Fibroblast of pulmonary artery (primary cell): ENCODE results near the gene GATA5.
"Not testable (repeated sequence)": the region's sequence is repeated elsewhere in the genome, so short reads cannot be mapped to it uniquely, and the experiment has no call there.

Experiments used
- DNase-seq: peaks from one replicate; pipeline ENCODE4 v3.0.0-alpha.2; 2010; ENCODE audit warnings: low read depth
- H3K4me3 ChIP-seq: replicated peaks from 2 replicates; pipeline ENCODE4 v1.5.1; 2011; ENCODE audit warnings: low read depth, mild to moderate bottlenecking, control low read depth, low read length, moderate library complexity
- TF ChIP-seq, protein P1 (sequence below): IDR thresholded peaks from 2 replicates; pipeline ENCODE4 v1.5.1; 2011; ENCODE audit warnings: mild to moderate bottlenecking, control low read depth, low read length, inconsistent platforms; ENCODE audit errors: missing control alignments

Gene GATA5

DNA sequence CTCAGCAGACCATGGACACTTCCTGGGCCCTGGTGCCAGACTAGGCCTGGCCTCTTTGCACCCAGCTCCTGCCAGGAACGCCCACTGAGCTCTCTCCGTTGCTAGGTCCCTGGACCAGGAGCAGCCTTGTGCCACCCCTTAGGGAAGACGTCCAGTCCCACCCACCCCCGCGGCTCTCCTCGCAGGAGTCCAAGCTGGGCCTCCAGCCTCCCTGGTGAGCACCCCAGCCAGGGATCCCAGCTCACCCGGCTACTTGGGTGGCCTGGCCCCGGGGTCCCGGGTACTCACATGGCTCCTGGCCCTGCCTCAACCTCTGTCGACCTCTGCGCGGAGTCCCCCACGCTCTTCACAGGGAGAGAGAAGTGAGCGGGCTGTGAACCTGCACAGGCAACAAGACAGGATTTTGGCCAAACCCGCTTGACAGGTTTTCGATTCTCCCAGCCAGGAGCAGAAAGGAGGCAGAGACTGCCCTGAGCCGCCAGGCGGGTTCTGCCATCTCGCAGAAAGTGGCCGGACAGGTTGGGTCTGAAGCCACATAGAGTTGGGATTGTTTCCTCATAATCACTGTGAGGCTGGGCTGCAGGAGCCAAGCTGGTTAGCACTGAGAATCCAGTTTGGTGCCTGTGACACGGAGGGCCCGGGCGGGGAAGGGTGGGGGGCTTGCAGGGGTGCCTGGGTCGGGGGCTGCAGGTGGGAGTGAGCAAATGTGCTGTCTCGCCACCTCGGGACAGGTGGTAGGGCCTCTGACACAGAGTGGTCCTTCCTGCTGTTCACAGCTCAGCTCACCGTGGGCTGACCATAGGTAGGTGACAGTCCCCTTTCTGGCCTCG, 48.4 kb downstream of the GATA5 start, which contains the start of gene RBBP8NL:
RBBP8NL (minus strand) TSS at position 368 of the 830 bp plus-strand sequence. CDS start 7,892 bp downstream, outside the sequence.
- TF ChIP-seq, protein P1, sequence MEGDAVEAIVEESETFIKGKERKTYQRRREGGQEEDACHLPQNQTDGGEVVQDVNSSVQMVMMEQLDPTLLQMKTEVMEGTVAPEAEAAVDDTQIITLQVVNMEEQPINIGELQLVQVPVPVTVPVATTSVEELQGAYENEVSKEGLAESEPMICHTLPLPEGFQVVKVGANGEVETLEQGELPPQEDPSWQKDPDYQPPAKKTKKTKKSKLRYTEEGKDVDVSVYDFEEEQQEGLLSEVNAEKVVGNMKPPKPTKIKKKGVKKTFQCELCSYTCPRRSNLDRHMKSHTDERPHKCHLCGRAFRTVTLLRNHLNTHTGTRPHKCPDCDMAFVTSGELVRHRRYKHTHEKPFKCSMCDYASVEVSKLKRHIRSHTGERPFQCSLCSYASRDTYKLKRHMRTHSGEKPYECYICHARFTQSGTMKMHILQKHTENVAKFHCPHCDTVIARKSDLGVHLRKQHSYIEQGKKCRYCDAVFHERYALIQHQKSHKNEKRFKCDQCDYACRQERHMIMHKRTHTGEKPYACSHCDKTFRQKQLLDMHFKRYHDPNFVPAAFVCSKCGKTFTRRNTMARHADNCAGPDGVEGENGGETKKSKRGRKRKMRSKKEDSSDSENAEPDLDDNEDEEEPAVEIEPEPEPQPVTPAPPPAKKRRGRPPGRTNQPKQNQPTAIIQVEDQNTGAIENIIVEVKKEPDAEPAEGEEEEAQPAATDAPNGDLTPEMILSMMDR, result no peak
- H3K4me3 ChIP-seq, result no peak within 1 kb of the TSS
- DNase-seq, result no peak

DNA sequence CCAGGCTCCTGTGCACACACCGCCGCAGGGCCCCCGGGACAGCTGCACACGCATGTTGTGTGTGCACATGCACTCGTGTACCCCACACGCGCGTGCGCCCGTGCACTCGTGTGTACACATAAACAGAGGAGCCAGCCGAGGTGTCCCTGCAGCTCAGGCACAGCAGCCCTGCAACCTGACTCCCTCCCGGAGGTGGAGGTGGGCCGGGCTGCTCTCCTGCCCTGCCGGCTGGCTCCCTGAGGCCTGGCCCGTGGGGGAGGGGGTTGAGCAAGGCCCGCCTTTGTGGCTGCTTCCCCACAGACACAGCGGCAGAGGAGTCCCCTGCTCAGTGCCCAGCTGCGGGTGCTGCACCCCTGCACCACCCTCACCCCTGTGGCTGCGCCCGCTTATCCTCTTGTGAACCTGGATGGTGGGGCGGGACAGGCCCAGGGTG, 49.1 kb downstream of the GATA5 start:
- no peak for DNase-seq
- no peak overlapping the region for H3K4me3 ChIP-seq
- TF ChIP-seq, protein P1, result no peak

DNA sequence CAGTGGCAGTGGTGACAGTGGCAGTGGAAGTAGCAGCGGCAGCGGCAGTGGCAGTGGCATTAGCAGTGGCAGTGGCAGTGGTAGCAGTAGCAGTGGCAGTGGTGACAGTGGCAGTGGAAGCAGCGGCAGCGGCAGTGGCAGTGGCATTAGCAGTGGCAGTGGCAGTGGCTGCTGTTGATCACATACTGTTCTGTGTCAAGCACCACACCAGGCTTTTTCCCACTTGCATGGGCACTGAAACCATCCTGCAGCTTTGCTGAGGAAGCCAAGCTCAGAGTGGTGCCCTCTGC, 49.8 kb downstream of the GATA5 start:
- DNase-seq, H3K4me3 ChIP-seq: not testable (repeated sequence)

DNA sequence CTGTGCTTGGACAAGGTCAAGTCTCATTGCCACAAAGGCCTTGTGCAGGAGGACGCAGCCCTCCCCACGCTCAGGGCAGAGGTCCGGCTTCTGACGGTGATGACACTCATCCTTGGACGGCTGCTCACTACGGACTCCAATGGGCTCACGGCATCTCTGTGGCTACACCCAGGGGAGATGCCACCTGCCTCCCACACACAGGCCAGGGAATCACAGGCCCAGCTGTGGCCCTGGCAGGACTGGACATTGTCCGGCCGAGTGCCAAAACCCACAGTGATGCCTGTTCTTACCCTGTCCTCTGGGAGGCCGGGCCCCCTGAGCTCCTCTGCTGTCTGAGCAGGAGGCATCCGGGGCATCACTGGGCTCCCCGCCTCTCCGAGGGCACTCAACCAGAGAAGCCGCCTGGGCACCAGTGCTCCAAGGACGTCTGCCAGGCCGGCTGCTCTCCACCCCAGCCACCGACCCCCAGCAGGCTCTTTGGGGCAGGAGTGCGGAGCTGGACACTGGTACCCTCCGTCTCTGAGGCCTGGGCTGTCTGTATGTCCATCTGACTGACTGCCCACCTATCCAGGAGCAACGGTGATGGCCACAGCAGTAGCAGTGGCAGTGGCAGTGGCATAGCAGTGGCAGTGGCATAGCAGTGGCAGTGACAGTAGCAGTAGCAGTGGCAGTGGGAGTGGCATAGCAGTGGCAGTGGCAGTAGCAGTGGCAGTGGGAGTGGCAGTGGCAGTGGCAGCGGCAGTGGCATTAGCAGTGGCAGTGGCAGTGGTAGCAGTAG, 50.3 kb downstream of the GATA5 start:
- no peak for DNase-seq
- no peak overlapping the region for H3K4me3 ChIP-seq
- TF ChIP-seq, protein P1, result no peak

DNA sequence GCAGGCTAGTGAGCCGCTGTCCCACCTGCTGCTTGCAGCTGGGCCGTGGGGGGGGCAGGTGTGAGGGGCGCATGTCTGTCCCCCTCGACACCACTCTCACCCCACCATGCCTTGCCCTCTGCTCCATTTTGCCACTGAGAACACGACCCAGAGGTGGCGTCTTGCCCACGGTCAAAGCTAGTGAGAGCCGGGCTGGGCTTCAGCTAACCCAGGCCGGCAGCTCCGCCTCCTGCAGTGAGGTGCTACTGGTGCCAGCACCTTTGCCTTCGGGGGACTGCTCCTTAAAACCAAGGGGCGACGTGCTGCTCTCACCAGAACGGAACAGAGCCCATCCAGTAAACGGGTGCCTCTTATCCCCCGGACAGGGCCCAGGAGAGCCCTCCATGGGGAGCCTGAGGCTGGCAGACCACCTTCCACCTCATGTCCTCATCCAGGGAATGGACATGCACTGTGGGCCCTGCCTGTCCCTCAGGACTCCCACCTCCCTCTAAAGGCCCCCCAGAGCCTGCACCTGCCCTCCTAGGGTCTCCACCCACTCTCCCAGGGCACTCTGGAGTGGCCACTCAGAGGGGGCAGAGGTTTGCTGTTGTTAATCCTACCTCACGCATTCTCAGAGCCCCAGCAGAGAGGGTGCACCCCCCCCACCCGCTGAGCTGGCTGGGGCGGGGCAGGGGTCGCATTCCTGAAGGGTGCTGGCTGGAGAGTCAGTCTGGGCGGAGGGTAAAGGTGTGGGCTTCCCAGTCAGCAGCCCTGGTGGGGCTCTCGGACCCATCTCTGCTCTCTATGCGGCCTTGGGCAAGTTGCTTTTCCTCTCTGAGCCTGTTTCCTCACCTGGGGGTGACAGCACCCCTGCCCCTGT, 51.3 kb downstream of the GATA5 start:
- no peak overlapping the region for H3K4me3 ChIP-seq
- DNase-seq, result no peak
- TF ChIP-seq, protein P1, result no peak

DNA sequence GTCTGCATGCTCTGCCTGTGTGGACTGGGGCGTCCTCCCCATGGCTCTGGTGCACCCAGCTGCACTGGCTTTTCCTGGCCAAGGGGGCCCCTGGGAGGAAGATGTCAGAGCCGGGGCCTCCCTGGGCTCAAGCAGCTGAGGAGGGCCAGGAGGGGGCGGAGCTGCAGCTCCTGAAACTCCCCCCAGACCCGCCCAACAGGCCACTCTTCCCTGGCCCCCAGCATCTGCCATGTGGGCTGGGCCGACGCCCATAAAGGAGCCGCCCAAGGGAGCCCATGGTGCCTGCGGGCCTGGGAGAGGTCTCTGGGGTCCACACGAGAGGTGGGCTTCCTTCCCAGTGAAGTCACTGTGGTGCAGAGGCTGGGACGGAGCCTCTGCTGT, 52.5 kb downstream of the GATA5 start:
- DNase-seq, result no peak
- TF ChIP-seq, protein P1, result no peak
- no peak overlapping the region for H3K4me3 ChIP-seq

DNA sequence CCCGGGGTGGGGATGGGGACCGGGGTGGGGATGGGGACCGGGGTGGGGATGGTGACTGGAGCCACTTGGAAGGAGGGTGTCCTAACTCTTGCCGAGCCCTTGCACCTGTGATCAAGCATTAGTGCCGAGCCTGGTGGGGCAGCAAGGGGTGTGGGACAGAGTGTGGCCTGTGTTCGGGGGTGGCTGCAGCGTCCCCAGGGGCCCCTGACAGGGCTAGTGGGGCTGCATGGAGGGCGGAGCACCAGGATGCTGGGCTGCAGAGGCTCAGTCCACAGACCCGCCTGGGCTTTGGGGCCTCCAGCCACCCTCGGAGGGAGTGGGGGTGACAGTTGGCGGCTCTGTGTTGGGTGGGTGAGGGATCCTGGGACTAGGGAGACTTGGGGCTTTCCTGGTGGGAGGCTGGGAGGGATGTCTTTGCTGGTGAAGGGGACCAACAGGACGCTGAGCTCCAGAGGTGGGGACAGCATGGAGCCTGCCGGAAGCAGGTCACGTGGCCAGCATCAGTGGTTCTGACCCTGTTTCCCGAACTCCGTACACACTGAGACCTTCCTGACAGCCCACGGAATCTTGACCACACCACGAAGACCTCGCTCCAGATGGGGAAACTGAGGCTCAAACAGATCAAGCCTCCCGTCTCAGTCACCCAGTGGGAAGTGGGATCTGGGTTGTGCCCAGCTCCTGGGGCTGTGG, 53.0 kb downstream of the GATA5 start:
- DNase-seq, result no peak
- H3K4me3 ChIP-seq, result no peak overlapping the region
- TF ChIP-seq, protein P1, result no peak
